Suppressor macrophage treated with lipopolysaccharide for 1 hour (primary cell): ENCODE data around the gene ESPN.
A peak's percentile ranks its signal among the peaks of the same experiment; 100 is the strongest.
"Not testable (repeated sequence)": the region's sequence is repeated elsewhere in the genome, so short reads cannot be mapped to it uniquely, and the experiment has no call there.

Source experiments
- DNase-seq, 3 donors: peaks; one replicate each; pipeline ENCODE4 v3.0.0-alpha.2; 2020 to 2022

ESPN gene

GRCh38 chr1:6424619-6425593 is at the start of gene ESPN:
Gene ESPN, plus strand, starts transcription at chr1:6424776. Its CDS starts 180 bp downstream, at chr1:6424956.
- DNase-seq: peak in 2 of 3 donors; percentile 25 to 57

- DNase-seq: no peak
Measured at GRCh38 chr1:6378096-6378746, 46.4 kb upstream of the ESPN start.

- DNase-seq: no peak
Measured at GRCh38 chr1:6380037-6380436, 44.5 kb upstream of the ESPN start.

- no peak for DNase-seq
Measured at GRCh38 chr1:6384135-6384534, 40.4 kb upstream of the ESPN start.

GRCh38 chr1:6384962-6385361 is 39.6 kb upstream of the ESPN start:
- no peak for DNase-seq

GRCh38 chr1:6385488-6386191 is 38.9 kb upstream of the ESPN start:
- peak in 1 of 3 donors; percentile 24 for DNase-seq

GRCh38 chr1:6386371-6386949 is 38.1 kb upstream of the ESPN start:
- DNase-seq: no peak

GRCh38 chr1:6389971-6390370 is 34.6 kb upstream of the ESPN start:
- no peak for DNase-seq

- DNase-seq: no peak
Measured at GRCh38 chr1:6391951-6392808, 32.4 kb upstream of the ESPN start.

GRCh38 chr1:6392809-6393399 is 31.7 kb upstream of the ESPN start:
- DNase-seq: peak; percentile 32 to 74 (median 52)

- DNase-seq: peak; percentile 89 to 98 (median 96)
Measured at GRCh38 chr1:6393400-6394187, 31.0 kb upstream of the ESPN start, which contains the start of gene ACOT7. Gene ACOT7, minus strand, starts transcription at chr1:6393767. Its CDS starts 368 bp downstream, at chr1:6393399.

GRCh38 chr1:6395130-6395529 is 29.4 kb upstream of the ESPN start:
- DNase-seq: not testable (repeated sequence)

GRCh38 chr1:6395781-6396244 is 28.8 kb upstream of the ESPN start:
- not testable (repeated sequence) for DNase-seq

GRCh38 chr1:6396998-6397397 is 27.6 kb upstream of the ESPN start:
- DNase-seq: no peak

- DNase-seq: no peak
Measured at GRCh38 chr1:6397844-6398441, 26.6 kb upstream of the ESPN start.

GRCh38 chr1:6399294-6399693 is 25.3 kb upstream of the ESPN start:
- no peak for DNase-seq

- peak; percentile 71 to 81 (median 73) for DNase-seq
Measured at GRCh38 chr1:6401673-6402072, 22.9 kb upstream of the ESPN start.

GRCh38 chr1:6408023-6408422 is 16.6 kb upstream of the ESPN start:
- DNase-seq: no peak

- no peak for DNase-seq
Measured at GRCh38 chr1:6409053-6409452, 15.5 kb upstream of the ESPN start.

- no peak for DNase-seq
Measured at GRCh38 chr1:6409733-6410132, 14.8 kb upstream of the ESPN start.
